ELF-1 (cell line): ENCODE results near the gene IQGAP3.
"Not testable (repeated sequence)": the region's sequence is repeated elsewhere in the genome, so short reads cannot be mapped to it uniquely, and the experiment has no call there.

Experiments used
- DNase-seq: peaks from one replicate; pipeline ENCODE4 v3.0.0-alpha.2; 2016; ENCODE audit warnings: low read depth, low spot score

IQGAP3 gene, protein sequence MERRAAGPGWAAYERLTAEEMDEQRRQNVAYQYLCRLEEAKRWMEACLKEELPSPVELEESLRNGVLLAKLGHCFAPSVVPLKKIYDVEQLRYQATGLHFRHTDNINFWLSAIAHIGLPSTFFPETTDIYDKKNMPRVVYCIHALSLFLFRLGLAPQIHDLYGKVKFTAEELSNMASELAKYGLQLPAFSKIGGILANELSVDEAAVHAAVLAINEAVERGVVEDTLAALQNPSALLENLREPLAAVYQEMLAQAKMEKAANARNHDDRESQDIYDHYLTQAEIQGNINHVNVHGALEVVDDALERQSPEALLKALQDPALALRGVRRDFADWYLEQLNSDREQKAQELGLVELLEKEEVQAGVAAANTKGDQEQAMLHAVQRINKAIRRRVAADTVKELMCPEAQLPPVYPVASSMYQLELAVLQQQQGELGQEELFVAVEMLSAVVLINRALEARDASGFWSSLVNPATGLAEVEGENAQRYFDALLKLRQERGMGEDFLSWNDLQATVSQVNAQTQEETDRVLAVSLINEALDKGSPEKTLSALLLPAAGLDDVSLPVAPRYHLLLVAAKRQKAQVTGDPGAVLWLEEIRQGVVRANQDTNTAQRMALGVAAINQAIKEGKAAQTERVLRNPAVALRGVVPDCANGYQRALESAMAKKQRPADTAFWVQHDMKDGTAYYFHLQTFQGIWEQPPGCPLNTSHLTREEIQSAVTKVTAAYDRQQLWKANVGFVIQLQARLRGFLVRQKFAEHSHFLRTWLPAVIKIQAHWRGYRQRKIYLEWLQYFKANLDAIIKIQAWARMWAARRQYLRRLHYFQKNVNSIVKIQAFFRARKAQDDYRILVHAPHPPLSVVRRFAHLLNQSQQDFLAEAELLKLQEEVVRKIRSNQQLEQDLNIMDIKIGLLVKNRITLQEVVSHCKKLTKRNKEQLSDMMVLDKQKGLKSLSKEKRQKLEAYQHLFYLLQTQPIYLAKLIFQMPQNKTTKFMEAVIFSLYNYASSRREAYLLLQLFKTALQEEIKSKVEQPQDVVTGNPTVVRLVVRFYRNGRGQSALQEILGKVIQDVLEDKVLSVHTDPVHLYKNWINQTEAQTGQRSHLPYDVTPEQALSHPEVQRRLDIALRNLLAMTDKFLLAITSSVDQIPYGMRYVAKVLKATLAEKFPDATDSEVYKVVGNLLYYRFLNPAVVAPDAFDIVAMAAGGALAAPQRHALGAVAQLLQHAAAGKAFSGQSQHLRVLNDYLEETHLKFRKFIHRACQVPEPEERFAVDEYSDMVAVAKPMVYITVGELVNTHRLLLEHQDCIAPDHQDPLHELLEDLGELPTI (N-terminal part only)

DNA sequence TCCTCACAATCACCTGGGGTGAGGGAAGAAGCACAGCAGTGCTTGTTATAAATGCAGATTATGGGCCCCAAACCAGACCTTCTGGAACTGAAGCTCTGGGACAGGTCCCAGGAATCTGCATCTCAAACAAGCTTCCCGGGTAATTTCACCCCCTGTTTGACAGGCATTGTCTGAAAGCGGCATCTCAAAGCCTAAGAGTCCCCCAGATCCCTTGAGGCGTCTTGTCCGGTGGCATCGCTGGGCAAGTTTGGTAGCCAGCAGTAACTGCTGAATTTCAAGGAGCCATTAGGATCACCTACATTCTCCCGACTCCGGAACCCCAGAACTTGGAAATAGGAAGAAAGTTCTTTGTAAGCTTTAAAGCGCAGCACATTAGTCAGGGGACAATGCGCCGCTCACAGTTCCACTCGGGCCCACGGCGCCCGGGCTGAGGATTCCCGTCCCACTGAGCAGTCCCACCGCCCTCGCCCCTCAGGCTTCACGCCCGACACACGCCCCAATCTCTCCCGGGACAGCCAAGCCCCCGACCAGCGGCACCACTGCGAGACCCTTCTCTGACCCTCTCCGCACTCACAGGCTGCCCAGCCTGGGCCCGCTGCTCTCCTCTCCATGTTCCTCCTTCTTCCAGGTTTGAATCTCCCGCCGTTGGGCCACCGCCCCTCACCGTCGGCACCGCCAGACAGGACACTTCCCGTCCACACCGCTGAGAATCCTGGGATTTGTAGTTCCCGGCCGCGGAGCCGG lies at the start of gene IQGAP3:
Gene IQGAP3 (minus strand): TSS at position 647 of the 744 bp plus-strand sequence. CDS start 36 bp downstream, at position 611.
- peak; percentile 87 for DNase-seq

DNA sequence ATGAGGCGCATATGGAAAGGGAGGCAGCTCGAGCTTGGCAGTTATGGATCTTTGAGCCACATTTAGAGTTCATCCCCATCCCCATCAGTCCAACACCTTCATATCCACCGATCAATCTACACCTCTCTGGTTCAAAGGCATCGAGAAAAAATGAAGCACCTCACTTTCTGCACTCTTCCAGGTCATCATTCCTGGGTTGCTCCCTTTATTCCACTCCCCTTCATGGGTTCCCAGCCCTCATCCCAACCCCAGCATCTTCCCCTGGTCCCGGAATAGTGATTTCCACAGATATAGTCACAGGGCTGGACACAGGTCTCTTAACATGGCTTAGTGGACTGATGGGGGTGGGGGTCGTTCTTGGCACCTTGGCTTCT lies 47.2 kb upstream of the IQGAP3 start:
- DNase-seq: no peak

DNA sequence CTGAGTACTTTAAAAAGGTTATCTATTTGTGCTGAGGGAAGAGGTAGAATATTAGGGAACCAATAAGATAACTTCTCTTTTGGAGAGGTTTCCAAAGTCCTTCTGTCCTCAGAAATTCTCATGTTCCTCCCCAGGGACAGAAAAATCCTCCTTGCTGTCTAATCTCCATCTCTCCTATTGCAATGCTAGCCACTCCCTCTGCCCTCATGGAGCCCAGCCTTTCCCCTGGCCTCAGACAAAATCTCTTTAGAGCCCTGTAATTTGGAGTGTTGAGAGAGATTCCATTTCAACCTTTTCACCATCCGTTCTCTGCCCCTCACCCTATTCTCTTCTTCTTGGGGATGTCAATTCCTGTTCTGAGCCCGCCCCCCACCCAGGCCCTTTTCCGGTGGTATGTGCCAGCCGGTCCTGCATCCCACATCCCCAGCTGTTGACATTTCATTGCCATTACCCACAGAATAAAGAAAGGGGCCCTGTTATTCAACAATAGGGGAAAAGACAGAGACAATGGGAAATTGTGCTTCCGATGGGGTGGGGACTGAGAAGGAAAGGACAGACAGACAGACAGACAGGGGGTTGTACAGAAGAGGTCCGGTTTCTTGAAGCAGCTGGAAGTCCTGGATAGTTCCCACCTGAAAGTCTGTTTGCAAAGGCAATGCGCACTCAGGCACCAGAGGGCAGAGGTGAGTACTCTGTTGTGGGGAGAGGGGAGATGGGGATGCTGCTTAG lies 46.7 kb upstream of the IQGAP3 start, which contains the start of gene HAPLN2:
Gene HAPLN2 (plus strand): TSS at position 563 of the 729 bp plus-strand sequence. CDS start 4,076 bp downstream, outside the sequence.
- peak; percentile 54 for DNase-seq

DNA sequence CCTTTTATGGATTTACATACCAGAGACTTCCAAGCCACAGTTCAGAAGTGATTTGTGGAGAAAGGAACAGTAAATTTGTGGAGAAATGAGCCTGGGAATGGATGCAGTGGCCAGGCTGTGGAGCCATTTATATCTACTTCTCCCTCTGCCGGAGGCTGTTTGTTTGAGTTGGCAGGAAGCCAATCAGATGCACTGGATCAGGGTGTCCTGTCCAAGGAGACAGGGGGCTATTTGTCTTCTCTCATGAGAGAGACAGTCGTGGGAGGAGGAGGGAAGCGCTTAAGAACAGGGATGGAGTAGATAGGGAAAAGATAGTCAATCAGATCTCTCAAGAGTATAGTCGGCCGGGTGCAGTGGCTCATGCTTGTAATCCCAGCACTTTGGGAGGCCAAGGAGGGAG lies 44.1 kb upstream of the IQGAP3 start:
- DNase-seq: no peak

DNA sequence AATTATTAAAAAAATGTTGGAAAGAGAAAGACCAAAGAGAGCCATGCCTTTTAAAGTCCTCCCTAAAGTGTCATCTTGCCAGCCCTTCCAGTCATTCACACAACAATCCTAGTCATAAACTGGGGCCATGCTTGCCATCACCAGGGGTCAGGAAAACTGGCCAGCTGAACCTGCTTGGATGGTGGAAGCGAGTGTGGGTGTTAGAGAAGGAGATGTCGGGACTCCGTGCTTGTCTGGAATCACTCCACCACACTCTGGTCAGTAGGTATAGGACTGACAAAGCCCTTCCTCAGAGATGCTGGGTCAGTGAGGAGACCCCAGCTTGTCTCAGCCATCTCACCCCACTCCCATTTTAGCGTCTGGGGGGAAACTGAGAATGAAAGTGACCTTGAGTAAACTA lies 43.6 kb upstream of the IQGAP3 start:
- no peak for DNase-seq

DNA sequence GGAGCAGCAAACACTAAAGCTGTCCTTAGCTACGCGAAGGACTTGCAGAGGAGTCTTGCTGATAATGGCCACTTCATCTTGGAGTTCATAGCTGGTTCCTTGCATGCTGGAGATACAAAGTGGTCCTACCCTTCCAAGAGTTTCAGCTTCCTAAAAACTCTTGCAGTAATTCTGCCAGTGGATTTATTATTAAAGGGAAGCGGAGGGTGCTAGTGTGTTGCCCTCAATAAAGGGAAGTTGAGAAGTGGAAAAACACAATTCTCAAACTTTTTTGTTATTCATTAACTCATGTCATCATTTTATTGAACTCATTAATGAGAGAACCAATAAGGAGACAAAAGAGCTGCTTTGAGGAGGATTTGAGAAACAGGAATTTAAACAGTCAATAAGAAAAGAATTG lies 40.3 kb upstream of the IQGAP3 start:
- DNase-seq: no peak

DNA sequence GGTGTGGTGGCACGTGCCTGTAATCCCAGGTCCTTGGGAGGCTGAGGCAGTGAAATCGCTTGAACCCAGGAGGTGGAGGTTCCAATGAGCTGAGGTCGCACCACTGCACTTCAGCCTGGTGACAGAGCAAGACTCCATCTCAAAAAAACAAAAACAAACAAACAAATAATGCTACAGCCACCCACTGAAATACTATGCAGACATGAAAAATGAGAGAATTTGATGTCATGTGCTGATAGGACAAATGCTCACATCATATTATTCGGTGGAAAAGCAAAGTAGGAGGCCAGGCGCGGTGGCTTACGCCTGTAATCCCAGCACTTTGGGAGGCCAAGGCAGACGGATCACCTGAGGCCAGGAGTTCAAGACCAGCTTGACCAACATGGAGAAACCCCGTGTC lies 37.7 kb upstream of the IQGAP3 start:
- DNase-seq: not testable (repeated sequence)

DNA sequence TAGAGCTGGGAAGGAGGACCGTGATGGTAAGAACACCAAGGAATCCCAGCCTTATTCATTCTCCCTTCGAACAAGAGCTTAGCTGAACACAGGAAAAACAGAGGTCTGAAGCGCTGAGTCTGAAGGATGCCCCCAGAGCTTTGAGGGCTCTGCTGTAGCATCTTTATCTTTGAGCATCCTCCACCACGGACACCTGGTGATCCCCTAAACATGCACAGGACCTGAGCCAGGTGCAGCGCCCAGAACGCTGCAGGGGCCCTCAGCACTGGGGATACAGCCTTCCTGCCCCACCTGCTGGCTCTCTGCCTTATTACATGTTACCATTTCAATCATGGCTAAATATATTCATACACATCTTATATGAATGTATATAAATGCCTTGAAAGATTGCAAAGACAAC lies 36.6 kb upstream of the IQGAP3 start:
- no peak for DNase-seq

DNA sequence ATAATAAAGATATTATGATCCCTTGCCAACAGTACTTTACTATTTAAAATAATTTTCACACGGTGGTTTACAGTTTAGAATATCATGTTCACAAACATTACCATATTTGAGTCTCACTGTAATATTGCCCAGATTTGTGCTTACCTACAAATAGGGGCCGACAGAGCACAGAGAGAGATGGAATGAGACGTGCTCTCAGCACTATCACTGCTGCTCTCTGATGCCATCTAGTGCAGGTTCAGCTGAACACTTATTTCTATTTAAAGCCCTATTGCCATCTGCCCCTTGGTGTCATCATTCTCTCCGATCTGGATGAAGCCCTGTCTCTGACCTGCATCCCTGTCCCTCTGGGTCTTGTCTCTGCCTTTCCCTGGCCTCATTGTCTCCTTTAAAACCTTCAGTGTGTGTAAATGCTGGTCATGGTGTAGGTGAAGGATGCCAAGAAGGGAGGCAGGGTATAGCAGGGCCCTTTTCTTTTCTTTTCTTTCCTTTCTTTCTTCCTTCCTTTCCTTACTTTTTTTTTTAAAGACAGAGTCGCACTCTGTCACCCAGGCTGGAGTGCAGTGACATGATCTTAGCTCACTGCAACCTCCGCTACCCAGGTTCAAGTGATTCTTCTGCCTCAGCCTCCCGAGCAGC lies 35.8 kb upstream of the IQGAP3 start:
- no peak for DNase-seq

DNA sequence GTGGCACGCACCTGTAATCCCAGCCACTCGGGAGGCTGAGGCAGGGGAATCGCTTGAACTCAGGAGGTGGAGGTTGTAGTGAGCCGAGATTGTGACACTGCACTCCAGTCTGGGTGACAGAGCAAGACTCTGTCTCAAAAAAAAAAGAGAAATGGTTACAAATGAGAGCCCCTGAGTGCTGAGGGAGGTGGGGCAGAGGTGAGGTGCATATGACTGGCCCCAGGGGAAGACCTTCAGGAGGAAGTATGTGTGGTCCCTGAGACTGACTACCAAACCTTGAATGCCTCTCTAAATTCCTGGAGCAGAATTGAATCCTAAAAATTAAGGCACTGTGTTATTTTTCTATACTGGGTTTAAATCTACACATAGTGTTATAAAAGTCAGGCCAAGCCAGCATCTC lies 35.0 kb upstream of the IQGAP3 start:
- DNase-seq: not testable (repeated sequence)

DNA sequence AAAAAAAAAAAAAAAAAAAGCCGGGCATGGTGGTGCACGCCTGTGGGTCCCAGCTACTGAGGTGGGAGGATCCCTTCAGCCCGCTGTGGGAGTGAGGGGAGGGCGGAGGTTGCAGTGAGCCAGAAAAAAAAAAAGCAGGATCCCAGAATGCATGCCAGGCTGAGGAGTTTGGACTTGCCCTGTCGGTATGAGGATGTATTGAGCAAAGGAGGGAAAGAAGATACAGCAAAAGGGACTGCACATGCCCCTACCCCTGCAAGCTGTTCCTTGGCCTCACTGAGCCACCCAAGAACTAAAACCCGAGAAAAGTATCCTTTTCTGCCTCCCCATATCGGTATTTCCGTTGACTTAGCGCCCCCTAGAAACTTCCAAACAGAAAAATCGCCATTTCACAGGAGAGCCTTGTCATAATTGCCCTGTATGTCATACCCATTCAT lies 30.2 kb upstream of the IQGAP3 start:
- no peak for DNase-seq

DNA sequence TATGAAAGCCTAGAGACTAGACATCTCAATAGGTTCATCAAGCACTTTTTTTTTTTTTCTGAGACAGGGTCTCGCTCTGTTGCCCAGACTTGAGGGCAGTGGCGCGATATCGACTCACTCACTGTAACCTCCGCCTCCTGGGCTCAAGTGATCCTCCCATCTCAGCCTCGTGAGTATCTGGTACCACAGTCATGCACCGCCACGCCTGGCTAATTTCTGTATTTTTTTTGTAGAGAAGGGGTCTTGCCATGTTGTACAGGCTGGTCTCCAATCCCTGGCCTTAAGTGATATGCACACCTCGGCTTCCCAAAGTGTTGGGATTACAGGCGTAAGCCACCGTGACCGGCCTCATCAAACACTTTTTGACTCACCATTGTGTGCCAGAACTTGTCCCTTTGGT lies 29.5 kb upstream of the IQGAP3 start:
- no peak for DNase-seq

DNA sequence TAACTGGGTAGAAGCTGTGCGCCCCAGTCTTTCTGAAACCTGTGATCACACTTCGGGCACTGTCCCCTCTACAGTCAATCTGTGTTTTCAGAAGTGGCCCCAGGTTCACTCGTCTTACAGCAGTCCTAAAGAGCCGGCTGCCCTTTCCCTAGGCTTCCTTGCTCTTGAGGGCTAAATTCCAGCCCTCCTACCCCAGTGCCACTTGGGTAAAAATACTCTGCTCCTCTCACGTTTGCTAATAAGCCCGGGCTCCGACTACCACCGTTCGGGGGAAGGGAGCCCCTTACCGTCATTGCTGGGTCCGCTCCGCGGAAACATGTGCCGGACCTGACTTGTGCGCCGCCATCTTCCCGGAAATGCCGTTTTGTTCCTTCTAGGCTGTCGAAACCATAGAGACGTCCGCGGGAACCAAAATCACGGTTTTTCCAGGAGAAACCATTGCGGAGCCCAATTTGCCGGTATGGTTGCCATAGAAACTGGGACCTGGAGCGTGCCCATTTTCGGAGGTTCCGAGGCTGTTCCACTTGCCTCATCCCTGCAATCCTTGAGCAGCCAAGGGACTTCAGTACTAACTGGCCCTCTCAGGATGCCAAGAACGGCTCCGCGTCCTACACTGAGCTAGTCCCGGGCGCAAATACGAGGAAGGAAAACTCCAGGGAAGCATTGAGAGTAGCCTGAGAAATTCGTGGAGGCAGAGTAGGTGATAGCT lies 28.9 kb upstream of the IQGAP3 start, which contains the start of gene GPATCH4:
Gene GPATCH4 (minus strand): TSS at position 358 of the 709 bp plus-strand sequence.
- DNase-seq: peak; percentile 90

DNA sequence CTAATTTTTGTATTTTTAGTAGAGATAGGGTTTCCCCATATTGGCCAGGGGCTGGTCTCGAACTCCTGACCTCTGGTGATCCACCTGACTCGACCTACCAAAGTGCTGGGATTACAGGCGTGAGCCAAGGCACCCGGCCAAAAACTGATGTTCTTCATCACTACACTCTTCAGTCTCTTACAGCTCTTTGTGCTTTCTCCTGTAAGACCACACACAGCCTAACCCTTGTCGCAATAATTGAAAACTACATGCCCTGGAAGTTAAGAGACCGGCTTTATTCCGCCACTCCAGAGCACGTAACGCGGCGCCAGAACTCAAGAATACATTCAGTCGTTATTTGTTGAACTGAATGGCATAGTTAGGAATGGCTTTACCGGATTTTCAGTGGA lies 28.4 kb upstream of the IQGAP3 start:
- DNase-seq: no peak

DNA sequence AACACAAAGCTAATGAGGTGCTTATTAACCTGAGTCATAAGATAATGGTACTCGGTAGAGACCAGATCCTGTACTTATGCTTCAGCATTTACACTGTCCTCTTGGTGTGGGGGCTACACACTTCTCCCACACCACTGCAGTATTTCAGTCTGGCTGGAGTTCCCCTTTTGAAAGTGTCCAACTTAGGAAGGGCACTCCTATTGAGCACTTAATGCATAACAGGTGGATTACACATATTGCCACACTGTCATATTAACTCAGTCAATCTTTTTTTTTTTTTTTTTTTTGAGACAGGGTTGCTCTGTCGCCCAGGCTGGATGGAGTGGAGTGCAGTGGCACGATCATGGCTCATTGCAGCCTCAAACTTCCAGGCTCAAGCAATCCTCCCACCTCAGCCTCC lies 27.4 kb upstream of the IQGAP3 start:
- no peak for DNase-seq

DNA sequence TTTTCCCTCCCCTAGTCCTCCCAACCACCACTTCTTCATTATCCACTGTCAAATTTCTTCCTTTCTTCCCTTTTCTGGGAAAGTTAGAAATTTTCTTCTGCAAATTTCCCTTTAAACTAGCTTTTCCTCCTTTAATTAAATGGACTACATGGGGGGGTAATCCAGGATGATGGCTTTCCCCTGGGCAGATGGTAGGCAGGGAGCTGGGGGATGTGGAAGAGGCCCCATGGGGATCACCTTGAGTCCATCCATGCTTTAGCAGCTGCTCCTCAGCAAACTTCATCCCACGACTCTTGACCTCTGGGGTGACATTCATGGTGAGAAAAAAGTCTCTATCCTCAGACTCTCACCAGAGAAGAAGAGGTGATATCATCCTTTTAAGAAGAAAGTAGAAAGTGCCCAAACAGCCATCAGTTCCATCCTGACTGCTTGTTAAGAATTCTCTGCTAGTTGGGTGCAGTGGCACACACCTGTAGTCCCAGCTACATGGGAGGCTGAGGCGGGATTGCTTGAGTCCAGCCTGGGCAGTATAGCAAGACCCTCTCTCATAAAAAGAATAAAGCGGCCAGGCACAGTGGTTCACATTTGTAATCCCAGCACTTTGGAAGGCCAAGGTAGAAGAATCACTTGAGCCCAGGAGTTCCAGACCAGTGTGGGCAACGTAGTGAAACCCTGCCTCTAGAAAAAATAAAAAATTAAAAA lies 26.5 kb upstream of the IQGAP3 start:
- DNase-seq: no peak

DNA sequence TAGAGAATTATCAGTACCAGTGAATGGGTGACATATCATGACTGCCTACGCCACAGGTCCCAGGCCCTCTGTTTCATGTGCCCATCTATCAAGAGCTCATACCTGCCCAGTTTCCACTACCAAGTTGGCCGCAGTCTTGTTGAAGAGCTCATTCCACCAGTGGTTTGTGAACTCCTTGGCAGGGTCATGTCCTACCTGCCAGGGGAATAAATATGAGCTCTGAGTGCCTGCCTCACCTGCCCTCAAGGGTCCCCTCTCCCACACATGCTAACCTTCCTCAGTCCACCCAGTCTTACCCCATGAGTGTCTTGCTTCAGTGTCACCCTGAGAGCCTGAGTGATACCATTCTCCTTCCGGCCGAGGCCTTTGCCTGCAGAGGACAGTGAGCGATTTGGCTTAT lies 25.8 kb upstream of the IQGAP3 start:
- no peak for DNase-seq

DNA sequence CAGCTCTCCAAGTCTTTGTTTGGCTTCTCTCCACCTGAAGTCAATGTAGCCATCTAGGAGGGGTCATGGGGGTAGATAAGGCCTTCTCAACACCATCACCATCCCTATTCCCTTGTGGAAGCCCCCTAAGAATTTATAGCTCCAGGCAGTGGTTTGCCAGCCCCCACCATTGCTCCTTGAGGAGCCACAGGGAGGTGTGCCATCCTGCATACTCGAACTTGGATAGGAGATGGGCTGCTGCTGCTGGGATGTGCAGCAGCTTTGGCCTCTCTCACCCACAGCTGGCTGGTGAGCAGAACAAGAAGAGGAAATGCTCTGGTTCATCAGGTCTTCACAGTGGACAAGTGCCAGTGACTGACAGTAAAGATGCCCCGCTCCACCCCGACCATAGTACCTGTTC lies 24.1 kb upstream of the IQGAP3 start:
- no peak for DNase-seq
